Prostate gland (tissue), 2 donors: ENCODE data around the gene TCF7L1.

ENCODE experiments used
- POLR2A ChIP-seq: fragments of 450-650 bp; IDR thresholded peaks from one replicate; pipeline ENCODE4 v1.6.1; 2016; ENCODE audit warnings: antibody characterized with exemption, mild to moderate bottlenecking
- POLR2AphosphoS5 ChIP-seq: sonication (generic); formaldehyde crosslinking; IDR thresholded peaks from one replicate; pipeline ENCODE4 v1.6.1; 2017; ENCODE audit warnings: antibody characterized with exemption
- TF ChIP-seq, protein P1 (sequence below), 4 experiments: fragments of 200-600 bp in 2 of 4; fragments of 450-650 bp in 2 of 4; sonication (generic) in 2 of 4; IDR thresholded peaks; 1 replicate in 3 of 4; 2 replicates in 1 of 4; pipeline ENCODE4 v1.5.1; 2016 to 2019; ENCODE audit warnings: antibody characterized with exemption in 4 of 4, mild to moderate bottlenecking in 2 of 4, moderate library complexity in 2 of 4

GRCh38 chr2:85255813-85256594, 122.8 kb downstream of the TCF7L1 start:
- no peak for TF ChIP-seq POLR2A
- TF ChIP-seq, protein P1, sequence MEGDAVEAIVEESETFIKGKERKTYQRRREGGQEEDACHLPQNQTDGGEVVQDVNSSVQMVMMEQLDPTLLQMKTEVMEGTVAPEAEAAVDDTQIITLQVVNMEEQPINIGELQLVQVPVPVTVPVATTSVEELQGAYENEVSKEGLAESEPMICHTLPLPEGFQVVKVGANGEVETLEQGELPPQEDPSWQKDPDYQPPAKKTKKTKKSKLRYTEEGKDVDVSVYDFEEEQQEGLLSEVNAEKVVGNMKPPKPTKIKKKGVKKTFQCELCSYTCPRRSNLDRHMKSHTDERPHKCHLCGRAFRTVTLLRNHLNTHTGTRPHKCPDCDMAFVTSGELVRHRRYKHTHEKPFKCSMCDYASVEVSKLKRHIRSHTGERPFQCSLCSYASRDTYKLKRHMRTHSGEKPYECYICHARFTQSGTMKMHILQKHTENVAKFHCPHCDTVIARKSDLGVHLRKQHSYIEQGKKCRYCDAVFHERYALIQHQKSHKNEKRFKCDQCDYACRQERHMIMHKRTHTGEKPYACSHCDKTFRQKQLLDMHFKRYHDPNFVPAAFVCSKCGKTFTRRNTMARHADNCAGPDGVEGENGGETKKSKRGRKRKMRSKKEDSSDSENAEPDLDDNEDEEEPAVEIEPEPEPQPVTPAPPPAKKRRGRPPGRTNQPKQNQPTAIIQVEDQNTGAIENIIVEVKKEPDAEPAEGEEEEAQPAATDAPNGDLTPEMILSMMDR (IDR thresholded peaks at IDR 0.05) = no peak
- no peak for TF ChIP-seq POLR2AphosphoS5
